T-cell (primary cell): ENCODE measurements around the gene GDPGP1. TPM values are rescaled to one million over a fixed set of nuclear protein-coding genes. Genes with fewer than 3 reads are reported as not detected.

Experiments
- ATAC-seq, 4 experiments: fragments of 200-7000 bp in 3 of 4; fragments of 150-1000 bp in 1 of 4; cut with Tn5 transposase; replicated peaks in 1 of 4; 1 replicate in 3 of 4; 2 replicates in 1 of 4; pipeline ENCODE4 v1.10.0; 2021; ENCODE audit warnings: moderate library complexity in 3 of 4, mild to moderate bottlenecking in 2 of 4, moderate number of reproducible peaks in 1 of 4
- CTCF ChIA-PET, 2 donors: fragments of 300-600 bp; sonication (Branson Sonifier 250); formaldehyde crosslinking; loops; one replicate each; lab custom pipeline; 2022; ENCODE audit warnings: antibody characterized with exemption in 2 of 2; lab: Charles Lee
- POLR2A ChIA-PET, 2 donors: fragments of 300-600 bp; sonication (Branson Sonifier 250); formaldehyde crosslinking; loops; one replicate each; lab custom pipeline; 2022; ENCODE audit warnings: antibody characterized with exemption in 2 of 2; lab: Charles Lee
- DNase-seq, 35 experiments: peaks; one replicate each; pipeline versions ENCODE4 v3.0.0 to v3.0.0-alpha.2; 2013 to 2023
- H3K27ac ChIP-seq: one replicate; pipeline ENCODE4 v1.5.1; 2013; ENCODE audit warnings: low read length
- H3K27me3 ChIP-seq, 2 experiments: replicated peaks in 1 of 2; 1 replicate in 1 of 2; 2 replicates in 1 of 2; pipeline versions ENCODE4 v1.6.1 to v1.7.0; 2013; ENCODE audit warnings: low read length in 1 of 2, mixed read lengths in 1 of 2; ENCODE audit not compliant: control insufficient read depth in 2 of 2, insufficient read depth in 2 of 2; ENCODE audit errors: extremely low read depth in 1 of 2
- H3K36me3 ChIP-seq, 2 donors: 1 replicate in 1 of 2; 2 replicates in 1 of 2; pipeline versions ENCODE4 v1.6.1 to v1.7.0; 2013; ENCODE audit warnings: low read length in 1 of 2; ENCODE audit not compliant: control insufficient read depth in 2 of 2, insufficient read depth in 1 of 2; ENCODE audit errors: extremely low read depth in 1 of 2
- H3K4me1 ChIP-seq, 2 experiments: 1 replicate in 1 of 2; 2 replicates in 1 of 2; pipeline versions ENCODE4 v1.6.1 to v1.7.0; 2013; ENCODE audit warnings: low read length in 2 of 2, mixed read lengths in 1 of 2; ENCODE audit not compliant: insufficient read depth in 2 of 2, control insufficient read depth in 1 of 2; ENCODE audit errors: extremely low read depth in 1 of 2
- H3K4me3 ChIP-seq, 2 donors: 1 replicate in 1 of 2; 2 replicates in 1 of 2; pipeline versions ENCODE4 v1.5.1 to v1.7.0; 2013; ENCODE audit warnings: mild to moderate bottlenecking in 2 of 2, low read length in 1 of 2, moderate library complexity in 1 of 2; ENCODE audit not compliant: control insufficient read depth in 1 of 2; ENCODE audit errors: extremely low read depth in 1 of 2
- H3K9me3 ChIP-seq: 2 replicates; pipeline ENCODE4 v1.7.0; 2013
- H3K27ac Mint-ChIP-seq, 2 donors: one replicate each; pipeline ENCODE4 v1.8.0; 2020 to 2021; ENCODE audit warnings: mild to moderate bottlenecking in 2 of 2, mixed read lengths in 2 of 2
- H3K27me3 Mint-ChIP-seq, 2 donors: one replicate each; pipeline ENCODE4 v1.8.0; 2021 to 2022; ENCODE audit warnings: mixed read lengths in 2 of 2
- H3K36me3 Mint-ChIP-seq: one replicate; pipeline ENCODE4 v1.8.0; 2021; ENCODE audit warnings: mixed read lengths
- H3K4me1 Mint-ChIP-seq, 3 donors: one replicate each; pipeline ENCODE4 v1.8.0; 2020 to 2022; ENCODE audit warnings: mixed read lengths in 3 of 3, mild to moderate bottlenecking in 1 of 3
- H3K4me3 Mint-ChIP-seq, 3 donors: one replicate each; pipeline ENCODE4 v1.8.0; 2020 to 2022; ENCODE audit warnings: mild to moderate bottlenecking in 3 of 3, mixed read lengths in 3 of 3, moderate library complexity in 3 of 3
- H3K9me3 Mint-ChIP-seq, 3 donors: one replicate each; pipeline ENCODE4 v1.8.0; 2020 to 2022; ENCODE audit warnings: mixed read lengths in 3 of 3
- WGBS: methylation state at CpG from one replicate; pipeline ENCODE4 v1.1.5; 2013; ENCODE audit warnings: missing lambda C conversion rate; ENCODE audit not compliant: insufficient coverage; 5-methylcytosine and 5-hydroxymethylcytosine counted together
- total RNA-seq, 35 experiments: library from RNA in 6 of 35; stranded (reverse) in 6 of 35; fragments of 120-200 nt in 1 of 35; gene quantifications; one replicate each; pipeline versions ENCODE4 v1.2.1 to v1.2.4 and lab custom pipeline; 2013 to 2026

Gene GDPGP1
- total RNA-seq, 5 donors from 2014 or later (not counting 1 experiment from before 2014, with no cell fraction given): 7.9 to 14.5 (median 12.1) TPM

- no peaks in the 10 kb centered on the region for H3K27me3 Mint-ChIP-seq
- 0% methylated on average over 10 of the region's 16 CpGs for WGBS
- POLR2A ChIA-PET: interaction anchor here in 1 of 2 donors (0.6 to 2.0 kb wide), 2 partner anchors 33 to 122 kb away, joined by 3 to 18 read pairs; partner anchors contain the start of genes CIB1, GDPGP1 and IQGAP1
- peaks cover 52 to 59% (median 57%) of the 10 kb centered on the region in 3 donors for H3K4me1 Mint-ChIP-seq
- Histone ChIP-seq H3K27me3 (no peaks in the 10 kb centered on the region), H3K4me1 (peaks cover 26 to 50% of the 10 kb centered on the region in 2 experiments), H3K9me3 (no peaks in the 10 kb centered on the region), H3K27ac (peak overlapping the region; percentile 96), H3K4me3 (peak overlapping the region; percentile 89), H3K36me3 (peaks cover 0 to 26% of the 10 kb centered on the region in 2 donors)
- peak overlapping the region; percentile 95 to 97 (median 95) for H3K4me3 Mint-ChIP-seq
- peak overlapping the region; percentile 98 to 99 for H3K27ac Mint-ChIP-seq
- ATAC-seq (peak; percentile 26 to 39 (median 36)), DNase-seq (peak in 22 of 35 experiments; percentile 3 to 64 (median 28))
- no peaks in the 10 kb centered on the region for H3K9me3 Mint-ChIP-seq
- CTCF ChIA-PET: interaction anchor here in 1 of 2 donors (0.6 to 1.1 kb wide), 3 partner anchors 35 to 688 kb away, joined by 3 to 6 read pairs (median 4); partner anchors contain the start of gene RCCD1
- H3K36me3 Mint-ChIP-seq: peaks cover 26% of the 10 kb centered on the region
Measured at GRCh38 chr15:90266061-90266431, 32.0 kb downstream of the GDPGP1 start.

GRCh38 chr15:90266485-90266884 lies 32.5 kb downstream of the GDPGP1 start:
- Histone ChIP-seq H3K36me3 (peaks cover 2 to 30% of the 10 kb centered on the region in 2 donors), H3K27me3 (no peaks in the 10 kb centered on the region), H3K27ac (peak overlapping the region; percentile 96), H3K4me1 (peaks cover 26 to 53% of the 10 kb centered on the region in 2 experiments), H3K9me3 (no peaks in the 10 kb centered on the region), H3K4me3 (peak overlapping the region; percentile 89)
- no peaks in the 10 kb centered on the region for H3K27me3 Mint-ChIP-seq
- peak overlapping the region; percentile 95 to 97 (median 95) for H3K4me3 Mint-ChIP-seq
- peaks cover 56 to 64% (median 62%) of the 10 kb centered on the region in 3 donors for H3K4me1 Mint-ChIP-seq
- ATAC-seq (no peak), DNase-seq (peak in 8 of 35 experiments; percentile 4 to 32 (median 11))
- peak overlapping the region; percentile 98 to 99 for H3K27ac Mint-ChIP-seq
- CTCF ChIA-PET: interaction anchor here in 1 of 2 donors (1.1 kb wide), 1 partner anchor 35 kb away, joined by 6 read pairs; no protein-coding TSS in a partner anchor
- no peaks in the 10 kb centered on the region for H3K9me3 Mint-ChIP-seq
- H3K36me3 Mint-ChIP-seq: peaks cover 30% of the 10 kb centered on the region
- WGBS: 52% methylated on average over 5 of the region's 15 CpGs
- POLR2A ChIA-PET: interaction anchor here in 1 of 2 donors (0.6 to 2.0 kb wide), 2 partner anchors 33 to 122 kb away, joined by 3 to 18 read pairs; partner anchors contain the start of genes CIB1, GDPGP1 and IQGAP1

- DNase-seq (no peak), ATAC-seq (no peak)
- H3K4me1 ChIP-seq: peaks cover 26 to 53% of the 10 kb centered on the region in 2 experiments
- Mint-ChIP-seq H3K36me3 (peaks cover 39% of the 10 kb centered on the region), H3K27ac (peak overlapping the region in 1 of 2 donors; percentile 44), H3K27me3 (no peaks in the 10 kb centered on the region), H3K4me3 (peak overlapping the region; percentile 69 to 97 (median 95)), H3K9me3 (no peaks in the 10 kb centered on the region), H3K4me1 (peaks cover 71 to 75% (median 74%) of the 10 kb centered on the region in 3 donors)
- H3K4me3 ChIP-seq: no peak overlapping the region
- WGBS: no CpG with 5 or more reads among the region's 1 CpG
- no peak overlapping the region for H3K27ac ChIP-seq
- no peaks in the 10 kb centered on the region for H3K27me3 ChIP-seq
- H3K36me3 ChIP-seq: peaks cover 3 to 46% of the 10 kb centered on the region in 2 donors
- CTCF ChIA-PET: interaction anchor here (0.6 to 1.3 kb wide), 2 partner anchors 18 to 26 kb away, joined by 3 to 4 read pairs; no protein-coding TSS in a partner anchor
- POLR2A ChIA-PET: interaction anchor here (0.5 to 1.6 kb wide), 5 partner anchors 18 to 98 kb away, joined by 3 to 16 read pairs (median 5); partner anchors contain the start of genes CIB1 (in 1 of the 2), GDPGP1 (in 1 of the 2) and TTLL13 (in 1 of the 2)
- no peaks in the 10 kb centered on the region for H3K9me3 ChIP-seq
Measured at GRCh38 chr15:90268415-90268814, 34.4 kb downstream of the GDPGP1 start.

- ATAC-seq: no peak
- Mint-ChIP-seq H3K4me1 (peaks cover 65 to 69% (median 66%) of the 10 kb centered on the region in 3 donors), H3K36me3 (peaks cover 49% of the 10 kb centered on the region), H3K27ac (peak overlapping the region; percentile 9 to 72), H3K27me3 (no peaks in the 10 kb centered on the region), H3K4me3 (peak overlapping the region in 1 of 3 donors; percentile 52), H3K9me3 (no peaks in the 10 kb centered on the region)
- H3K27me3 ChIP-seq: no peaks in the 10 kb centered on the region
- H3K36me3 ChIP-seq: peaks cover 3 to 56% of the 10 kb centered on the region in 2 donors
- CTCF ChIA-PET: interaction anchor here in 1 of 2 donors (0.5 kb wide), 1 partner anchor 351 kb away, joined by 6 read pairs; no protein-coding TSS in a partner anchor
- no peak for DNase-seq
- WGBS: 92% methylated on average over 4 of the region's 10 CpGs
- no peak overlapping the region for H3K27ac ChIP-seq
- H3K4me1 ChIP-seq: peaks cover 22 to 41% of the 10 kb centered on the region in 2 experiments
- H3K9me3 ChIP-seq: no peaks in the 10 kb centered on the region
- POLR2A ChIA-PET: interaction anchor here (0.5 to 1.0 kb wide), 5 partner anchors 9 to 119 kb away, joined by 3 to 7 read pairs (median 4); partner anchors contain the start of genes CIB1 (in 1 of the 2) and GDPGP1 (in 1 of the 2)
- no peak overlapping the region for H3K4me3 ChIP-seq
Measured at GRCh38 chr15:90270502-90271150, 36.6 kb downstream of the GDPGP1 start.

GRCh38 chr15:90271459-90272166 lies 37.6 kb downstream of the GDPGP1 start:
- ChIA-PET POLR2A (interaction anchor here in 1 of 2 donors (0.6 to 0.9 kb wide), 2 partner anchors 13 to 33 kb away, joined by 3 to 4 read pairs; no protein-coding TSS in a partner anchor), CTCF (no interaction called here)
- no peak for DNase-seq
- Mint-ChIP-seq H3K9me3 (no peaks in the 10 kb centered on the region), H3K36me3 (peaks cover 52% of the 10 kb centered on the region), H3K4me1 (peaks cover 60 to 62% (median 61%) of the 10 kb centered on the region in 3 donors), H3K27ac (peak overlapping the region; percentile 57 to 59), H3K4me3 (peak overlapping the region in 1 of 3 donors; percentile 52), H3K27me3 (no peaks in the 10 kb centered on the region)
- 83% methylated on average over 5 of the region's 7 CpGs for WGBS
- Histone ChIP-seq H3K27me3 (no peaks in the 10 kb centered on the region), H3K4me3 (no peak overlapping the region), H3K27ac (no peak overlapping the region), H3K36me3 (peaks cover 3 to 56% of the 10 kb centered on the region in 2 donors), H3K9me3 (no peaks in the 10 kb centered on the region), H3K4me1 (peaks cover 20 to 36% of the 10 kb centered on the region in 2 experiments)
- ATAC-seq: no peak
